GM19239 (cell line): Measurements from ENCODE around the gene CTNS.
"Not testable (repeated sequence)": the region's sequence is repeated elsewhere in the genome, so short reads cannot be mapped to it uniquely, and the experiment has no call there.

ENCODE experiments used
- DNase-seq: peaks from one replicate; pipeline ENCODE4 v3.0.0; 2011; ENCODE audit warnings: low spot score; ENCODE audit not compliant: insufficient read length
- FAIRE-seq: peaks from 2 replicates; lab custom pipeline; 2011; peaks lifted over from hg19 to GRCh38; lab: Jason Lieb, UNC

CTNS gene

DNA sequence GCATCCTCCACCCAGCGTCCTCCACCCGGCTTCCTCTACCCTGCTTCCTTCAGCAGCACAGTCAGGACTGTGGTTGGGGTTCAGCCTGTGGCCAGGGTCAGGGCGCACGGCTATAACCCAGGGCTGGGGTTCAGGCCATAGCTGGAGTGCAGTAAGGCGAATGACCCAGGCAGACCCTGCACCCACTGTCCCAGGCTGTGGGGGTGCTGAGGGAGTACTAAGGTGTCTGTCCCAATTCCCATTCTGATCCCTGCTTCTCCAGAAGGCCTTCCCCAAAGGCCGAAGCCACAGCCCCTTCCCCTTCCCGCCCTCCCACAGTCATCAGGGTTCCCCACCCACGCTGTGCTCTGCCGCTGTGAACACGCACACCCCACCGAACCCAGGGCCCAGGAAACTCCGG is 44.5 kb downstream of the CTNS start:
- FAIRE-seq (no peak), DNase-seq (no peak)

- FAIRE-seq (no peak), DNase-seq (no peak)
Measured at GRCh38 chr17:3681565-3681964, 45.0 kb downstream of the CTNS start.

GRCh38 chr17:3682033-3682432 is 45.5 kb downstream of the CTNS start:
- no peak for FAIRE-seq
- DNase-seq = no peak

GRCh38 chr17:3683054-3683511 is 46.5 kb downstream of the CTNS start:
- FAIRE-seq (peak; percentile 95), DNase-seq (peak; percentile 91)

DNA sequence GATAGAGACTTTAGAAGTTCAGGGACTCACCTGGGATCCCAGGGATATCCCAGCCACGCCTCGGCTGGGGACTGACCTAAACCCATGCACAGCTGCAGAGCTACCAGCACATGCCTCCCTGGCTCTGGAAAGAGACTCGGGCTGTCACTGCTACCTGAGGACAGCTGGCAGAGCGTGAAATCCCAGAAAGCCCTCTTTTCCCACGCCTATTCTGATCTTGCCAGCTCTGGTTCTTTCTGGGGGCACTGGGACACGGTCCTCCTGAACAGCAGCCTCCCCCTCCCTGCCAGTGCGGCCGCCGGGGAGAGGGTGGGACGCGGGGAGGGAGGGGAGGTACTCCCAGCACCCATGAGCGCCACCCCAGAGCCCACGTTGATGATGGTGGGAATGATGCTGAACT is 48.6 kb downstream of the CTNS start:
- FAIRE-seq (peak; percentile 72), DNase-seq (no peak)

GRCh38 chr17:3688027-3688553 is 51.5 kb downstream of the CTNS start:
- no peak for DNase-seq
- no peak for FAIRE-seq

- DNase-seq (no peak), FAIRE-seq (no peak)
Measured at GRCh38 chr17:3688852-3689261, 52.3 kb downstream of the CTNS start.

DNA sequence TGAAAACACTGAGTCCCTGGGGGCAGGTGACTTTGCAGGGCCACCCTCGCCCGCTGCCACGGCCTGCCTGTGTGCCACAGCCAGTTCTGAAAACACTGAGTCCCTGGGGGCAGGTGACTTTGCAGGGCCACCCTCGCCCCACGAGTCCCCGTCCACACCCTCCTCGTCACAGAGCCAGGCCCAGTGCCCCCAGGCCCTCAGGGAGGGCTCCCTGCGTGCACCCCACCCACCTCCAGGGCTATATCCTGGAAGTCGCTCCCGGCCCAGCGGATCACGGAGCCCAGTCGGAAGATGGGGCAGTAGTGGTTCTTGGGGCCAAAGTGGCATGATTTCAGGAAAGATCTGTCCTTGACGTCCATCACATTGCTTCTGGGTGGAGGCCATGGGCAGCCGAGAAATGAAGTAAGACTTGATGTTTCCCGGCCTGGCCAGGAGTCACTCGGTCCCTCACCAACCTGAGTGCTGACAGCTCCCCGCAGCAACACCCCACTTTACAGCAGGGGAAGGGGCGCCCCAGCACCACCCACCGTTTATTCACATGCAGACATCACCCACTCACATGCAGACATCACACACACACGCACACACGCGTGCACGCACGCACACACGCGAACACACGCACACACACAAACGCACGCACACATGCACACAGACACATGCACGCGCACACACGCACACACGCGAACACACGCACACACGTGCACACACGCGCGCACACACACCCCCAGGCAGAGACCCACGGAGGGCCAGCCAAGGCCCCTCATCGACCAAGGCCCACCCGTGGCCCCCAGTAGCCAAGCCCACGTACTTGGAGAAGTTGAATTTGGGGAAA is 52.9 kb downstream of the CTNS start:
- DNase-seq = no peak
- FAIRE-seq = no peak

DNA sequence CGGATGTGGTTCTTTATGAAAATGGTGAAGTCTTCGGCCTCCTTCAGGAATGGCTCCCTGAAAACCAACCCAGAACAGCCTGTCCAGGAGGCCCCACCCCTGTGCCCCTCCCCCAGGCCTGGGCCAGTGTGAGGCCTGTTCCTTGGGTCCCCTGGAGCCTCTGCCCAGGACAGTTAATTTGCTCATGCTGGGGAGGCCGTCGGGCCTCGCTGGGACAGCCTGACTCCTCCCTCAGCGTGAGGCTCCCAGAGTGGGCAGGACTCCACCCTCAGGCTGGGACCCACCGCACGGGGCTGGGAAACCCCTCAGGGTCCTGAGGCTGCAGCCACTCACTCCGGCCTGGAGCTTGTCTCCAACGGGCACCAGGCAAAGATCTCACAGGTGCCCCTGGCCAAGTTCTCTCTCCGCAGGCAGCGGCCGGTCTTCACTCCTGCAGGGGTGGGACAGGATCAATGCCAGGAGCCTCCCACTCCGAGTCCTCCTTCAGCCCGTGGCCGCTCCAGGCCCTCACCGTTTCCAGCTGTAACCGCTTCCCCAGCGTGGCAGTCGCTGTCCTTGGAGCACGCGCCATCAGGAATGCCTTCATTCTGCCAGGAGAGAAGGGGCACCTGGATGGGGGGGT is 53.6 kb downstream of the CTNS start:
- FAIRE-seq (no peak), DNase-seq (no peak)

GRCh38 chr17:3691617-3692067 is 55.1 kb downstream of the CTNS start:
- FAIRE-seq (no peak), DNase-seq (no peak)

DNA sequence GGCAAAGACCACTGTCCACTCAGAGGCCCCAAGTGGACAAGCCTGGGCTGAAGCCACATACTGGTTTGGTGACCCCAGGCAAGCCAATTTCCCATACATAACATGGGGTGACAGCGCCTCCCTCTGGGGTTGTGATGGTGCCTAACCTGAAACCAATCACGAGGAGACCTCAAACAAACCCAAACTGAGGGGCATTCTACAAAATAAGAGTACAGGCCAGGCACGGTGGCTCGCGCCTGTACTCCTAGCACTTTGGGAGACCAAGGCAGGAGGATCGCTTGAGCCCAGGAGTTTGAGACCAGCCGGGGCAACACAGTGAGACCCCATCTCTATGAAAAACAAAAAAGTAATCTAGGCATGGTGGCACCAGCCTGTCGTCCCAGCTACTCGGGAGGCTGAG is 55.8 kb downstream of the CTNS start:
- DNase-seq (no peak), FAIRE-seq (no peak)

DNA sequence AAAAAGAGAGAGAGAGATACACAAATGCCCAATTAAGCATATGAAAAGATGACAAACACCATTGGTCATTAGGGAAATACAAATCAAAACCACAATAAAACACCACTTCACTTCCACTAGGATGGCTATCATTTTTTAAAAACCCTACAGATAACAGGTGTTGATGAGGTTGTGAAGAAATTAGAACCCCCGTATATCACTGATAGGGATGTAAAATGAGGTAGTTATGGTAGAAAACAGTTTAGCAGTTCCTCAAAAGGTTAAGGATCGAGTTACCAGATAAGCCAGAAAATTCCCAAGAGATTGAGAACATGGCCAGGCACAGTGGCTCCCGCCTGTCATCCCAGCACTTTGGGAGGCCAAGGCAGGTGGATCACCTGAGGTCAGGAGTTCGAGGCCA is 56.6 kb downstream of the CTNS start:
- FAIRE-seq = peak; percentile 66
- no peak for DNase-seq

DNA sequence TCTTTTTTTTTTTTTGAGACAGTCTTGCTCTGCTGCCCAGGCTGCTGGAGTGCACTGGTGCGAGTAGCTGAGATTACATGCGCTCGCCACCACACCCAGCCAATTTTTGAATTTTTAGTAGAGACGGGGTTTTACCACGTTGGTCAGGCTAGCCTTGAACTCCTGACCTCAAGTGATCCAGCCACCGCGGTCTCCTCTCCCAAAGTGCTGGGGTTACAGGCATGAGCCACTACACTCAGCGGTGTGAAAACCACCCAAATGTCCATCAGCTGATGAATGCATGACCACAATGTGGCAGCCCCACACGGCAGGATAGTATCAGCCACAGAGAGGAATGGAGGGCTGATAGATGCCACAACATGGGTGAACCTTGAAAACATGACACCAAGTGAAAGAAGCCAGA is 57.3 kb downstream of the CTNS start:
- no peak for DNase-seq
- FAIRE-seq = peak; percentile 92

GRCh38 chr17:3695129-3695722 is 58.7 kb downstream of the CTNS start:
- no peak for DNase-seq
- peak; percentile 66 for FAIRE-seq

DNA sequence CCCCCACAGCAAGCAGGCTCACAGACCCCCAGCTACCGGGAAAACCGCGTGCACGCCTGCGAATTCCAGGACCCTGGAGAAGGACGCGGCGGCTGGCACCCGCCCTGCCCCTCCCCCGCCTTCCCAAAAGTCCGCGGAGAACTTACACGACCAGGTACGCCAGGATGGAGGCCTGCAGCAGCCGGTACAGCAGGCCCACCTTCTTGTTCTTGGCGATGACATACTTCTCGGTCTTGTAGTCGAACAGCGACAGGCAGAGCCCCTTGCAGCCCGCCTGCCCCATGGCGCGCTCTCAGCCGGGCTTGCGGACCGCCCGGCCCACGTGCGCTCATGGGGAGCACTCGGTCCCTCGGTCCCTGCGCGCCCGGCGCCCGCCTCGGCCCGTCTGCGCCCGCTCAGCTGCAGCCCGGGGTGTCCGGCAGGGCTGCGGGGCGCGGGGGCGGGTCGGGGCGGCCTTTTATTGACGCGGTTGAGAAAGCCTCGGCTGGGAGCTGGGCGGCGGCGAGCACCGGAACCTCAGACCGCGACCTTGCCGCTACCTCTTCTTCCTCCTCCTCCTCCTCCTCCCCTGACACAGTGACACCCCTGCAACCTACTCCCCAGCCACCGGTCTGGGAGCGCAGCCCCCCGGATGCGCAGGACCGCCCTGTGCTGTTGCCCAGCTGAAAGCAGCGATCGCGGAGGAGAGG is 59.3 kb downstream of the CTNS start, which contains the start of gene P2RX5:
P2RX5 (minus strand) TSS at position 433 of the 689 bp plus-strand sequence; CDS start at position 283, 150 bp downstream.
- FAIRE-seq = peak; percentile 94
- DNase-seq = peak; percentile 30

DNA sequence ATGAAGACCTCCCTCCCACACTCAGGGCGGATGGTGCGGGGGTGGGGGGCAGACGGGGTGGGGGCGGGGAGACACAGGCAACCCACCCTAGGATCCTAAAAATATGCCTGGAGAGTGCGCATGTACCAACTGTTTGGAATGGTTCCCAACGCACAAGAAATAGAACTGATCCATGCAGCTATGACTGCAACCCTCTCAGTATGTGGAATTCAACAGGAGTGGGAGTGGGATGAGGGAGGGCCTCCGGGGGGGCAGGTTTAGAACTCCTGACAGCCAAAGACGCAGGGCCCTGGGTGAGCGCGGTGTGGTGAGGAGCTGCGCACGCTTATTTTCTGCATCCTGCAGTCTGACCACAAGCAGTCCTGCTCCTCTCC is 60.5 kb downstream of the CTNS start:
- FAIRE-seq = no peak
- DNase-seq = no peak

DNA sequence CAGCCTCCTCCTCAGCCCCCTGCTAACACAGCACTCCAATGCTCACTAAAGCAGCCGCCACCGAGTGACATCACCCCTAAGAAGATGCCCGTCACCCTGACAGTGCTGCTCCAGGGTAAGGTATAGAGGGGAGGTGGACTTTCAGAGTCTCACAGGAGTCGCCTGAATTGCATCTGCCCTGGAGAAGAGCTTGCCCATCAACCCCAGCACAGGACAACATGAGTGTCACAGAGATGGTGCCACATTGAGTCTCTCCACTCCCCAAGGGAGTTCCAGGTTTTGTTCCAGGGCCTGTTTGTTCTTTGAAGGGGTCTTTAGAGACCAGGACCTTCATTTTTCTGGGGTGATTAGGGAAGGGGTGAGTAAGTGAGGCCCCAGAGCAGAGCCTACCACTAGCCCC is 61.6 kb downstream of the CTNS start:
- FAIRE-seq (no peak), DNase-seq (no peak)

GRCh38 chr17:3699951-3700350 is 63.4 kb downstream of the CTNS start:
- FAIRE-seq (no peak), DNase-seq (no peak)

GRCh38 chr17:3702041-3702539 is 65.5 kb downstream of the CTNS start:
- DNase-seq, FAIRE-seq: not testable (repeated sequence)
